ENCODE data around the gene ADM. TPM values are rescaled to one million over a fixed set of nuclear protein-coding genes. Genes with fewer than 3 reads are reported as not detected.

Gene ADM
- polyA plus RNA-seq, 3 donors = 9.5 to 224 (median 20.0) TPM

GRCh38 chr11:10287140-10287539 is 17.7 kb upstream of the ADM start:
- Histone ChIP-seq H3K4me3 (replicated peaks in 1 of 3; ENCODE audit: low read depth in 2 of 3, low read length in 3 of 3) (no peak overlapping the region), H3K27ac (ENCODE audit: low read depth in 1 of 2, low read length in 2 of 2) (no peak overlapping the region), H2AFZ (ENCODE audit: insufficient read depth, low read depth, low read length, poor library complexity, severe bottlenecking) (no peak overlapping the region), H3K4me2 (replicated peaks; ENCODE audit: extremely low read depth, low read length, poor library complexity, severe bottlenecking) (no peak overlapping the region), H3K36me3 (replicated peaks in 1 of 2; ENCODE audit: control insufficient read depth in 1 of 2, insufficient read depth in 2 of 2, low read length in 2 of 2) (no peaks in the 10 kb centered on the region), H3K4me1 (ENCODE audit: control insufficient read depth in 1 of 2, insufficient read depth in 2 of 2, low read length in 2 of 2) (peaks cover 69 to 83% of the 10 kb centered on the region in 2 donors), H3K27me3 (ENCODE audit: control insufficient read depth in 2 of 2, insufficient read depth in 2 of 2, low read length in 2 of 2) (no peaks in the 10 kb centered on the region), H3K79me2 (ENCODE audit: insufficient read depth, low read length) (peaks cover 99% of the 10 kb centered on the region), H3K9ac (ENCODE audit: insufficient read depth, low read length, poor library complexity, severe bottlenecking) (no peak overlapping the region), H4K20me1 (ENCODE audit: insufficient read depth, low read length) (peaks cover 36% of the 10 kb centered on the region), H3K9me3 (replicated peaks in 1 of 2; ENCODE audit: control insufficient read depth in 1 of 2, insufficient read depth in 1 of 2, low read length in 2 of 2) (no peaks in the 10 kb centered on the region)
- peaks cover 8 to 12% of the 10 kb centered on the region in 2 donors for H3K36me3 Mint-ChIP-seq
- peak overlapping the region in 3 of 7 donors; percentile 15 to 40 (median 31) for H3K27ac Mint-ChIP-seq
- no peak for TF ChIP-seq CTCF (IDR thresholded peaks at IDR 0.05)
- no peaks in the 10 kb centered on the region for H3K27me3 Mint-ChIP-seq (ENCODE audit: low read depth in 3 of 3)
- H3K4me1 Mint-ChIP-seq = peaks cover 68% of the 10 kb centered on the region
- no peaks in the 10 kb centered on the region for H3K9me3 Mint-ChIP-seq
- intact Hi-C loops (cut with micrococcal nuclease) = no loop called here
- H3K4me3 Mint-ChIP-seq = no peak overlapping the region
- no peak for DNase-seq
- WGBS (ENCODE audit: insufficient coverage) = 81% methylated on average over 3 of the region's 3 CpGs

- H3K4me3 Mint-ChIP-seq = no peak overlapping the region
- Histone ChIP-seq H3K27ac (ENCODE audit: low read depth in 1 of 2, low read length in 2 of 2) (peak overlapping the region; percentile 43 to 72), H3K4me2 (replicated peaks; ENCODE audit: extremely low read depth, low read length, poor library complexity, severe bottlenecking) (no peak overlapping the region), H3K9me3 (replicated peaks in 1 of 2; ENCODE audit: control insufficient read depth in 1 of 2, insufficient read depth in 1 of 2, low read length in 2 of 2) (no peaks in the 10 kb centered on the region), H3K4me3 (replicated peaks in 1 of 3; ENCODE audit: low read depth in 2 of 3, low read length in 3 of 3) (no peak overlapping the region), H4K20me1 (ENCODE audit: insufficient read depth, low read length) (peaks cover 28% of the 10 kb centered on the region), H3K4me1 (ENCODE audit: control insufficient read depth in 1 of 2, insufficient read depth in 2 of 2, low read length in 2 of 2) (peaks cover 78 to 92% of the 10 kb centered on the region in 2 donors), H2AFZ (ENCODE audit: insufficient read depth, low read depth, low read length, poor library complexity, severe bottlenecking) (peak overlapping the region; percentile 39), H3K27me3 (ENCODE audit: control insufficient read depth in 2 of 2, insufficient read depth in 2 of 2, low read length in 2 of 2) (no peaks in the 10 kb centered on the region), H3K79me2 (ENCODE audit: insufficient read depth, low read length) (peaks cover 99% of the 10 kb centered on the region), H3K36me3 (replicated peaks in 1 of 2; ENCODE audit: control insufficient read depth in 1 of 2, insufficient read depth in 2 of 2, low read length in 2 of 2) (no peaks in the 10 kb centered on the region), H3K9ac (ENCODE audit: insufficient read depth, low read length, poor library complexity, severe bottlenecking) (no peak overlapping the region)
- intact Hi-C loops (cut with micrococcal nuclease) = no loop called here
- peak in 2 of 3 donors; percentile 34 to 36 for DNase-seq
- peak overlapping the region in 6 of 7 donors; percentile 51 to 80 (median 72) for H3K27ac Mint-ChIP-seq
- peaks cover 0 to 2% (median 0%) of the 10 kb centered on the region in 7 donors for H3K9me3 Mint-ChIP-seq
- H3K36me3 Mint-ChIP-seq = peaks cover 8 to 14% of the 10 kb centered on the region in 2 donors
- H3K4me1 Mint-ChIP-seq = peaks cover 77% of the 10 kb centered on the region
- WGBS (ENCODE audit: insufficient coverage) = 44% methylated on average over 7 of the region's 9 CpGs
- H3K27me3 Mint-ChIP-seq (ENCODE audit: low read depth in 3 of 3) = no peaks in the 10 kb centered on the region
- no peak for TF ChIP-seq CTCF (IDR thresholded peaks at IDR 0.05)
These were observed 16.8 kb upstream of the ADM start for GRCh38 chr11:10287766-10288715.

Measured in CD14-positive monocyte (primary cell).